Endothelial cell of umbilical vein (primary cell): ENCODE data around the gene QRFP.

ENCODE experiments used
- CTCF ChIP-seq, 2 donors: IDR thresholded peaks; 1 replicate in 1 of 2; 2 replicates in 1 of 2; pipeline ENCODE4 v1.5.1; 2011; ENCODE audit warnings: low read length in 2 of 2, mild to moderate bottlenecking in 2 of 2, moderate library complexity in 2 of 2, control low read depth in 1 of 2, inconsistent platforms in 1 of 2, low read depth in 1 of 2; ENCODE audit not compliant: insufficient read depth in 1 of 2; ENCODE audit errors: extremely low read depth in 1 of 2
- POLR2AphosphoS5 ChIP-seq: IDR thresholded peaks from 2 replicates; pipeline ENCODE4 v1.6.1; 2012; ENCODE audit warnings: low read depth, mild to moderate bottlenecking, control low read depth, low read length, moderate library complexity; ENCODE audit not compliant: insufficient read depth

- TF ChIP-seq CTCF (IDR thresholded peaks at IDR 0.05; ENCODE audit: extremely low read depth in 1 of 2, insufficient read depth in 1 of 2, low read depth in 1 of 2, low read length in 2 of 2) (no peak), POLR2AphosphoS5 (no peak)
These were observed 35.0 kb downstream of the QRFP start for GRCh38 chr9:130861372-130862180.
